ENCODE results near the gene CCDC112.

Gene CCDC112

GRCh38 chr5:115243412-115243811 is 53.0 kb downstream of the CCDC112 start:
- no peak overlapping the region for H3K4me3 ChIP-seq (ENCODE audit: low read depth, low read length)
- no peak for TF ChIP-seq CTCF (IDR thresholded peaks at IDR 0.05; ENCODE audit: borderline replicate concordance, insufficient read depth, low read depth, low read length)

- no peak for TF ChIP-seq CTCF (IDR thresholded peaks at IDR 0.05; ENCODE audit: borderline replicate concordance, insufficient read depth, low read depth, low read length)
- H3K4me3 ChIP-seq (ENCODE audit: low read depth, low read length) = no peak overlapping the region
These were observed 54.4 kb downstream of the CCDC112 start for GRCh38 chr5:115241881-115242642.

DNA sequence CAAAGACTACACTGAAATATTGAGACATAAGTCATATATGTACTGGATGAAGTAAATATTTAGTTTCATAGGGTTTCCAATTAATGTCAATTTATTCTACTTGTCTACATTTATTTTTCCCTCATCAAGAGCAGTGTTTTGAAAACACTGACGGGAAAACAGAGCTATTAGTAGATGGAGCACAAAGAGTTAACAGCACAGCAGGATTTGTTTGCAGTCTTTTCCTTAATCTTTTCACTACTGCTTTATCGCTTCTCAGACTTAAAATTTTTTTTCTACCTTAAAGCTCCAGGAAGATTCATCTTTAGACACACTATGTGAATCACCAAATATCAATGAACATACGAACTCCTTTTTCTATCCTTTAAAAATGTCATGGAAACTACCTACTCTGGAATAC is 59.4 kb downstream of the CCDC112 start:
- no peak for TF ChIP-seq CTCF (IDR thresholded peaks at IDR 0.05; ENCODE audit: borderline replicate concordance, insufficient read depth, low read depth, low read length)
- no peak overlapping the region for H3K4me3 ChIP-seq (ENCODE audit: low read depth, low read length)

DNA sequence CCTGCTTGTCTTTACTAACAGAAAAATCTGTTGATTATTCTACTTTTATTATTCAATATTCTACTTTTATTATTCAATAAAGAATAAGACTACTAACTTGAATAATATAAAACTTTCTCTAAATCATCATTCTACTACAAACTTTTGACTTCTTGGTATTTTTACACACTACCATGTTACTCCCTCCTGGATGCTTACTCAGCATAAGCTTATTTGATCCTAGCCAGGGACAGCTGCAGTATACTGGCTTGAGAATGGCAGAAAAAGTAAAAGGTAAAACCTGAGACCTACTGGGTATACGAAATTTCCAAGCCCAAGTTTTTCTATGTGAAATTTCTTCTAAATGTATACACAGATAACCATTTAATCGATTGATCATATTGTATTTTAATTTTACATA is 59.9 kb downstream of the CCDC112 start:
- no peak for TF ChIP-seq CTCF (IDR thresholded peaks at IDR 0.05; ENCODE audit: borderline replicate concordance, insufficient read depth, low read depth, low read length)
- H3K4me3 ChIP-seq (ENCODE audit: low read depth, low read length) = no peak overlapping the region

GRCh38 chr5:115231598-115231997 is 64.9 kb downstream of the CCDC112 start:
- TF ChIP-seq CTCF (IDR thresholded peaks at IDR 0.05; ENCODE audit: borderline replicate concordance, insufficient read depth, low read depth, low read length) = no peak
- no peak overlapping the region for H3K4me3 ChIP-seq (ENCODE audit: low read depth, low read length)

DNA sequence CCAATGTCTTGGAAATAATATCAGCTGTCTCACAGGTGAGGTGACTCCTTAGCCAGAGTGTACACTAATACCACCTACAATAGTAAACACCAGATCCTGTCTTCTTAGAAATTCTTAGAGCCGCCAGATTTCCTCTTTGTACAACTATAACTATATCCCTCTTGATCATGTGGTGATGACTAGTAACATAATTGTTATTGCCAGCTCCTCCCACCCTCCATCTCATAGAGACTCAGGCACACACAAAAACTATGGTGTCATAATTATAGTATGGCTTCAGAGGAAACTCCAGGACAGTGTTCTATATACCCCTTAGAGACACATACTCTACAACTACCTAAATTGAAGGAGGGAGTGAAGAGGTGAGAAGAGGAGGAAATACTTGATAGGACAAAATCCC is 66.8 kb downstream of the CCDC112 start:
- no peak for TF ChIP-seq CTCF (IDR thresholded peaks at IDR 0.05; ENCODE audit: borderline replicate concordance, insufficient read depth, low read depth, low read length)
- H3K4me3 ChIP-seq (ENCODE audit: low read depth, low read length) = no peak overlapping the region

- no peak overlapping the region for H3K4me3 ChIP-seq (ENCODE audit: low read depth, low read length)
- TF ChIP-seq CTCF (IDR thresholded peaks at IDR 0.05; ENCODE audit: borderline replicate concordance, insufficient read depth, low read depth, low read length) = no peak
These were observed 69.2 kb downstream of the CCDC112 start for GRCh38 chr5:115227281-115227680.

Data from GM12875 (cell line).